HCT116 (cell line): Measurements from ENCODE around the gene GUCY2C. TPM values are rescaled to one million over a fixed set of nuclear protein-coding genes. Genes with fewer than 3 reads are reported as not detected.

Experiments used
- ATAC-seq: fragments of 200-7000 bp; cut with Tn5 transposase; 2 replicates; pipeline ENCODE4 v1.9.1; 2020; ENCODE audit warnings: mild to moderate bottlenecking, moderate library complexity
- BruUV-seq: library from RNA; stranded (reverse); fragments of 400-500 nt; replicated peaks from 2 replicates; lab custom pipeline; 2021; lab: Mats Ljungman, UMichigan
- CTCF ChIA-PET: fragments of 300-600 bp; sonication (Branson Sonifier 250); formaldehyde crosslinking; loops from one replicate; lab custom pipeline; 2021; ENCODE audit warnings: antibody characterized with exemption; lab: Charles Lee
- POLR2A ChIA-PET: fragments of 300-600, 350-600 bp; sonication (Branson Sonifier 250); formaldehyde crosslinking; loops from one replicate; lab custom pipeline; 2021; ENCODE audit warnings: antibody characterized with exemption; lab: Charles Lee
- RAD21 ChIA-PET, 2 experiments: fragments of 300-600 bp; sonication (Branson Sonifier 250); formaldehyde crosslinking; loops; one replicate each; lab custom pipeline; 2023; ENCODE audit warnings: low total read pairs in 2 of 2; ENCODE audit not compliant: uncharacterized antibody in 2 of 2, unreplicated experiment in 2 of 2, low non-redundant PET in 1 of 2; lab: Charles Lee
- DNase-seq: peaks from one replicate; pipeline ENCODE4 v3.0.0-alpha.2; 2010; ENCODE audit warnings: low read depth, low spot score
- H2AFZ ChIP-seq: fragments of 200-600 bp; shearing (Covaris generic), sonication (generic); 2 replicates; pipeline ENCODE4 v1.6.1; 2017; ENCODE audit warnings: low read depth, mixed run types, mixed read lengths, antibody characterized with exemption, low read length; ENCODE audit not compliant: poor library complexity, severe bottlenecking
- H3K27ac ChIP-seq: 2 replicates; pipeline ENCODE4 v1.5.1; 2012; ENCODE audit warnings: low read depth, low read length
- H3K27me3 ChIP-seq: fragments of 200-600 bp; sonication (generic); 2 replicates; pipeline ENCODE4 v1.6.1; 2016; ENCODE audit warnings: mixed run types, low read length, mixed read lengths; ENCODE audit not compliant: insufficient read depth
- H3K36me3 ChIP-seq, 2 experiments: fragments of 200-500 bp in 1 of 2; fragments of 200-600 bp in 1 of 2; sonication (Bioruptor generic) in 1 of 2; sonication (generic) in 1 of 2; 2 replicates each; pipeline versions ENCODE4 v1.5.1 to v1.6.1; 2014 to 2016; ENCODE audit warnings: low read length in 2 of 2, inconsistent platforms in 1 of 2, mixed read lengths in 1 of 2, mixed run types in 1 of 2; ENCODE audit not compliant: insufficient read depth in 2 of 2, control insufficient read depth in 1 of 2
- H3K4me1 ChIP-seq, 2 experiments: fragments of 200-600 bp in 1 of 2; sonication (generic) in 1 of 2; 2 replicates each; pipeline versions ENCODE4 v1.5.1 to v1.6.1; 2012 to 2017; ENCODE audit warnings: low read length in 2 of 2, inconsistent platforms in 1 of 2, mild to moderate bottlenecking in 1 of 2, mixed read lengths in 1 of 2, mixed run types in 1 of 2, moderate library complexity in 1 of 2; ENCODE audit not compliant: insufficient read depth in 2 of 2, control insufficient read depth in 1 of 2
- H3K4me2 ChIP-seq: fragments of 200-600 bp; sonication (generic); 2 replicates; pipeline ENCODE4 v1.6.1; 2017; ENCODE audit warnings: mixed run types, low read length, mixed read lengths
- H3K4me3 ChIP-seq, 2 experiments: fragments of 200-600 bp in 1 of 2; sonication (generic) in 1 of 2; replicated peaks in 1 of 2; 2 replicates each; pipeline ENCODE4 v1.5.1; 2011 to 2016; ENCODE audit warnings: low read length in 2 of 2, control low read depth in 1 of 2, low read depth in 1 of 2, mild to moderate bottlenecking in 1 of 2, mixed read lengths in 1 of 2, mixed run types in 1 of 2
- H3K79me2 ChIP-seq: fragments of 200-600 bp; sonication (generic); 2 replicates; pipeline ENCODE4 v1.6.1; 2017; ENCODE audit warnings: mild to moderate bottlenecking, mixed run types, low read length, moderate library complexity, mixed read lengths; ENCODE audit not compliant: insufficient read depth
- H3K9ac ChIP-seq: fragments of 200-600 bp; sonication (generic); 2 replicates; pipeline ENCODE4 v1.6.1; 2016; ENCODE audit warnings: low read length, mixed read lengths
- H3K9me2 ChIP-seq: fragments of 200-600 bp; sonication (generic), shearing (Covaris generic); 2 replicates; pipeline ENCODE4 v1.6.1; 2017; ENCODE audit warnings: mixed run types, mild to moderate bottlenecking, moderate library complexity; ENCODE audit not compliant: insufficient read depth
- H3K9me3 ChIP-seq, 2 experiments: fragments of 200-500 bp in 1 of 2; fragments of 200-600 bp in 1 of 2; sonication (Bioruptor generic) in 1 of 2; sonication (generic) in 1 of 2; 2 replicates each; pipeline ENCODE4 v1.6.1; 2014 to 2017; ENCODE audit warnings: low read length in 2 of 2, mixed read lengths in 2 of 2, inconsistent platforms in 1 of 2, low read depth in 1 of 2, mild to moderate bottlenecking in 1 of 2, mixed run types in 1 of 2, moderate library complexity in 1 of 2; ENCODE audit not compliant: control insufficient read depth in 1 of 2, insufficient read depth in 1 of 2
- H4K20me1 ChIP-seq: fragments of 200-600 bp; sonication (generic), shearing (Covaris generic); 2 replicates; pipeline ENCODE4 v1.6.1; 2017; ENCODE audit warnings: mixed run types, mild to moderate bottlenecking, moderate library complexity; ENCODE audit not compliant: insufficient read depth
- CEBPB ChIP-seq: IDR thresholded peaks from 2 replicates; pipeline ENCODE4 v1.6.1; 2012; ENCODE audit warnings: low read depth
- ELF1 ChIP-seq: IDR thresholded peaks from 2 replicates; pipeline ENCODE4 v1.6.1; 2012; ENCODE audit warnings: low read depth, borderline replicate concordance
- SP1 ChIP-seq: IDR thresholded peaks from 2 replicates; pipeline ENCODE4 v1.6.1; 2012; ENCODE audit warnings: low read depth
- SRF ChIP-seq: IDR thresholded peaks from 2 replicates; pipeline ENCODE4 v1.6.1; 2012; ENCODE audit warnings: low read depth
- intact Hi-C: fragments of 100-400 bp; cut with micrococcal nuclease; formaldehyde crosslinking; loops from 2 replicates; pipeline ENCODE4 v1.10.0; 2022
- total RNA-seq: library from RNA; stranded (reverse); gene quantifications from one replicate; pipeline ENCODE4 v1.2.1, GENCODE V29; 2021; ENCODE audit not compliant: unreplicated experiment
- TF ChIP-seq, protein P1 (sequence below): IDR thresholded peaks from 2 replicates; pipeline ENCODE4 v1.6.1; 2012; ENCODE audit warnings: low read depth
- TF ChIP-seq, protein P2 (sequence below), 3 experiments: fragments of 200-600 bp in 1 of 3; sonication (generic) in 1 of 3; IDR thresholded peaks in 2 of 3; conservative IDR thresholded peaks in 1 of 3; 2 replicates each; pipeline ENCODE4 v1.5.1; 2012 to 2017; ENCODE audit warnings: low read depth in 2 of 3, low read length in 2 of 3, antibody characterized with exemption in 1 of 3, borderline replicate concordance in 1 of 3, control low read depth in 1 of 3, mild to moderate bottlenecking in 1 of 3, mixed read lengths in 1 of 3, mixed run types in 1 of 3, moderate library complexity in 1 of 3; ENCODE audit not compliant: insufficient read depth in 1 of 3
- TF ChIP-seq, protein P3 (sequence below): IDR thresholded peaks from 2 replicates; pipeline ENCODE4 v1.6.1; 2011; ENCODE audit warnings: mild to moderate bottlenecking, low read length, moderate library complexity; ENCODE audit not compliant: insufficient replicate concordance; ENCODE audit errors: extremely low read depth
- TF ChIP-seq, protein P4 (sequence below): IDR thresholded peaks from 2 replicates; pipeline ENCODE4 v1.6.1; 2012

Gene GUCY2C
- total RNA-seq, 1 experiment from 2014 or later = not detected

DNA sequence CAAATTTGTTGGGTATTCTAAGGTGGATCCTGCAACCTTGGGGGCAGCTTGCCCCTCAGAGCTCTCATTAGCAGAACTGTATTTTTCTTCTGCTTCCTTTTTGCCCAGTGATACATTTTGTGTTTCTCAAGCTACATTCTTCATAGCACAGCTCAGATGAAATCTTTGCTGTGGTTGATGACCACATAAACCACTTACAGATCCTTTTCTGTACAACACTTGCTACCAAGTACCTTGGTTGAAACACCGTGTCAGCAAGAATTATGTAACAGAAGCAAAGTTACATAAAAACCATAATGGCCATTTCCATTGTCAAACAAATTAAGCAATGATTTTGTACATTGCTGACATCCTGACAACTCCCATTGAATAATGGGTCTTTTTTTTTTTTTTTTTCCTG lies 119.1 kb downstream of the GUCY2C start:
- POLR2A ChIA-PET = no interaction called here
- Histone ChIP-seq H4K20me1 (no peaks in the 10 kb centered on the region), H3K9me3 (no peaks in the 10 kb centered on the region), H3K79me2 (no peaks in the 10 kb centered on the region), H3K36me3 (no peaks in the 10 kb centered on the region), H3K27ac (no peak overlapping the region), H3K9ac (no peak overlapping the region), H3K27me3 (no peaks in the 10 kb centered on the region), H2AFZ (no peak overlapping the region), H3K4me3 (no peak overlapping the region), H3K4me2 (no peak overlapping the region), H3K4me1 (no peaks in the 10 kb centered on the region), H3K9me2 (no peaks in the 10 kb centered on the region)
- CTCF ChIA-PET = no interaction called here
- BruUV-seq = no TSS peak
- RAD21 ChIA-PET = interaction anchor here in 1 of 2 experiments (0.6 kb wide), 1 partner anchor 12 kb away, joined by 4 read pairs; no protein-coding TSS in a partner anchor
- no peak for DNase-seq
- intact Hi-C loops = no loop called here
- TF ChIP-seq SP1 (no peak), SRF (no peak), CEBPB (no peak), ELF1 (no peak)
- TF ChIP-seq, protein P1, sequence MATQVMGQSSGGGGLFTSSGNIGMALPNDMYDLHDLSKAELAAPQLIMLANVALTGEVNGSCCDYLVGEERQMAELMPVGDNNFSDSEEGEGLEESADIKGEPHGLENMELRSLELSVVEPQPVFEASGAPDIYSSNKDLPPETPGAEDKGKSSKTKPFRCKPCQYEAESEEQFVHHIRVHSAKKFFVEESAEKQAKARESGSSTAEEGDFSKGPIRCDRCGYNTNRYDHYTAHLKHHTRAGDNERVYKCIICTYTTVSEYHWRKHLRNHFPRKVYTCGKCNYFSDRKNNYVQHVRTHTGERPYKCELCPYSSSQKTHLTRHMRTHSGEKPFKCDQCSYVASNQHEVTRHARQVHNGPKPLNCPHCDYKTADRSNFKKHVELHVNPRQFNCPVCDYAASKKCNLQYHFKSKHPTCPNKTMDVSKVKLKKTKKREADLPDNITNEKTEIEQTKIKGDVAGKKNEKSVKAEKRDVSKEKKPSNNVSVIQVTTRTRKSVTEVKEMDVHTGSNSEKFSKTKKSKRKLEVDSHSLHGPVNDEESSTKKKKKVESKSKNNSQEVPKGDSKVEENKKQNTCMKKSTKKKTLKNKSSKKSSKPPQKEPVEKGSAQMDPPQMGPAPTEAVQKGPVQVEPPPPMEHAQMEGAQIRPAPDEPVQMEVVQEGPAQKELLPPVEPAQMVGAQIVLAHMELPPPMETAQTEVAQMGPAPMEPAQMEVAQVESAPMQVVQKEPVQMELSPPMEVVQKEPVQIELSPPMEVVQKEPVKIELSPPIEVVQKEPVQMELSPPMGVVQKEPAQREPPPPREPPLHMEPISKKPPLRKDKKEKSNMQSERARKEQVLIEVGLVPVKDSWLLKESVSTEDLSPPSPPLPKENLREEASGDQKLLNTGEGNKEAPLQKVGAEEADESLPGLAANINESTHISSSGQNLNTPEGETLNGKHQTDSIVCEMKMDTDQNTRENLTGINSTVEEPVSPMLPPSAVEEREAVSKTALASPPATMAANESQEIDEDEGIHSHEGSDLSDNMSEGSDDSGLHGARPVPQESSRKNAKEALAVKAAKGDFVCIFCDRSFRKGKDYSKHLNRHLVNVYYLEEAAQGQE = no peak
- TF ChIP-seq, protein P2, sequence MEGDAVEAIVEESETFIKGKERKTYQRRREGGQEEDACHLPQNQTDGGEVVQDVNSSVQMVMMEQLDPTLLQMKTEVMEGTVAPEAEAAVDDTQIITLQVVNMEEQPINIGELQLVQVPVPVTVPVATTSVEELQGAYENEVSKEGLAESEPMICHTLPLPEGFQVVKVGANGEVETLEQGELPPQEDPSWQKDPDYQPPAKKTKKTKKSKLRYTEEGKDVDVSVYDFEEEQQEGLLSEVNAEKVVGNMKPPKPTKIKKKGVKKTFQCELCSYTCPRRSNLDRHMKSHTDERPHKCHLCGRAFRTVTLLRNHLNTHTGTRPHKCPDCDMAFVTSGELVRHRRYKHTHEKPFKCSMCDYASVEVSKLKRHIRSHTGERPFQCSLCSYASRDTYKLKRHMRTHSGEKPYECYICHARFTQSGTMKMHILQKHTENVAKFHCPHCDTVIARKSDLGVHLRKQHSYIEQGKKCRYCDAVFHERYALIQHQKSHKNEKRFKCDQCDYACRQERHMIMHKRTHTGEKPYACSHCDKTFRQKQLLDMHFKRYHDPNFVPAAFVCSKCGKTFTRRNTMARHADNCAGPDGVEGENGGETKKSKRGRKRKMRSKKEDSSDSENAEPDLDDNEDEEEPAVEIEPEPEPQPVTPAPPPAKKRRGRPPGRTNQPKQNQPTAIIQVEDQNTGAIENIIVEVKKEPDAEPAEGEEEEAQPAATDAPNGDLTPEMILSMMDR (IDR thresholded peaks at IDR 0.05 in 2 of 3, conservative IDR thresholded peaks at IDR 0.05 in 1 of 3; ENCODE audit: borderline replicate concordance in 1 of 3, insufficient read depth in 1 of 3, low read depth in 2 of 3, low read length in 2 of 3) = no peak
- TF ChIP-seq, protein P3, sequence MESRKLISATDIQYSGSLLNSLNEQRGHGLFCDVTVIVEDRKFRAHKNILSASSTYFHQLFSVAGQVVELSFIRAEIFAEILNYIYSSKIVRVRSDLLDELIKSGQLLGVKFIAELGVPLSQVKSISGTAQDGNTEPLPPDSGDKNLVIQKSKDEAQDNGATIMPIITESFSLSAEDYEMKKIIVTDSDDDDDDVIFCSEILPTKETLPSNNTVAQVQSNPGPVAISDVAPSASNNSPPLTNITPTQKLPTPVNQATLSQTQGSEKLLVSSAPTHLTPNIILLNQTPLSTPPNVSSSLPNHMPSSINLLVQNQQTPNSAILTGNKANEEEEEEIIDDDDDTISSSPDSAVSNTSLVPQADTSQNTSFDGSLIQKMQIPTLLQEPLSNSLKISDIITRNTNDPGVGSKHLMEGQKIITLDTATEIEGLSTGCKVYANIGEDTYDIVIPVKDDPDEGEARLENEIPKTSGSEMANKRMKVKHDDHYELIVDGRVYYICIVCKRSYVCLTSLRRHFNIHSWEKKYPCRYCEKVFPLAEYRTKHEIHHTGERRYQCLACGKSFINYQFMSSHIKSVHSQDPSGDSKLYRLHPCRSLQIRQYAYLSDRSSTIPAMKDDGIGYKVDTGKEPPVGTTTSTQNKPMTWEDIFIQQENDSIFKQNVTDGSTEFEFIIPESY = no peak
- TF ChIP-seq, protein P4, sequence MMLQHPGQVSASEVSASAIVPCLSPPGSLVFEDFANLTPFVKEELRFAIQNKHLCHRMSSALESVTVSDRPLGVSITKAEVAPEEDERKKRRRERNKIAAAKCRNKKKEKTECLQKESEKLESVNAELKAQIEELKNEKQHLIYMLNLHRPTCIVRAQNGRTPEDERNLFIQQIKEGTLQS = no peak
- no peak for ATAC-seq
